ENCODE data around the gene CCDC9B.

DNA sequence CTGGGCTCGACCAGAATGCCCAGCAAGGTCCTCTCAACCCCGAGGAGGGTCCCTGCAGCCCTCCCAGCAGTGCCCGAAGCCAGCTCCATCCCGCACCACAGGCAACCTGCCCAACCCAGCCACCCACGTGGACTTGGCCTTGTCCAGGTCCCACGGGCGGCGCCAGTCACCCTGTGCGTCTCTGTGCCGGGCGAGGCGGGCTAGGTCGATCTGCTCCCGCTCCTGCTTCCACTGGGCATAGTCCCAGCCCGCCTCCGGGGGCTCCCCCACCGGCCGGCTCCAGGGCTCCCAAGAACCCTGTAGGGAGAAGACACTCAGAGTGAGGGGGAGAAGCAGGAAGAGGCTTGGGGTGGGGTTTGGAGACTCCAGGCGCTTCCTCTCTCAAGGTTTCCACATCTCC is 3.1 kb downstream of the CCDC9B start:
- TF ChIP-seq, protein P1, sequence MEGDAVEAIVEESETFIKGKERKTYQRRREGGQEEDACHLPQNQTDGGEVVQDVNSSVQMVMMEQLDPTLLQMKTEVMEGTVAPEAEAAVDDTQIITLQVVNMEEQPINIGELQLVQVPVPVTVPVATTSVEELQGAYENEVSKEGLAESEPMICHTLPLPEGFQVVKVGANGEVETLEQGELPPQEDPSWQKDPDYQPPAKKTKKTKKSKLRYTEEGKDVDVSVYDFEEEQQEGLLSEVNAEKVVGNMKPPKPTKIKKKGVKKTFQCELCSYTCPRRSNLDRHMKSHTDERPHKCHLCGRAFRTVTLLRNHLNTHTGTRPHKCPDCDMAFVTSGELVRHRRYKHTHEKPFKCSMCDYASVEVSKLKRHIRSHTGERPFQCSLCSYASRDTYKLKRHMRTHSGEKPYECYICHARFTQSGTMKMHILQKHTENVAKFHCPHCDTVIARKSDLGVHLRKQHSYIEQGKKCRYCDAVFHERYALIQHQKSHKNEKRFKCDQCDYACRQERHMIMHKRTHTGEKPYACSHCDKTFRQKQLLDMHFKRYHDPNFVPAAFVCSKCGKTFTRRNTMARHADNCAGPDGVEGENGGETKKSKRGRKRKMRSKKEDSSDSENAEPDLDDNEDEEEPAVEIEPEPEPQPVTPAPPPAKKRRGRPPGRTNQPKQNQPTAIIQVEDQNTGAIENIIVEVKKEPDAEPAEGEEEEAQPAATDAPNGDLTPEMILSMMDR (IDR thresholded peaks at IDR 0.05 in 8 of 11, conservative IDR thresholded peaks at IDR 0.05 in 3 of 11) = no peak
- TF ChIP-seq POLR2A (IDR thresholded peaks at IDR 0.05) (no peak), POLR2AphosphoS5 (IDR thresholded peaks at IDR 0.05) (no peak)

Data from spleen (tissue), 7 donors.